Right lobe of liver (tissue), 6 donors: Measurements from ENCODE around the gene FOSL2. TPM values are rescaled to one million over a fixed set of nuclear protein-coding genes. Genes with fewer than 3 reads are reported as not detected.

ENCODE experiments used
- ATAC-seq, 4 donors: fragments of 200-7000 bp; cut with Tn5 transposase; one replicate each; pipeline ENCODE4 v1.9.1; 2020; ENCODE audit warnings: mild to moderate bottlenecking in 4 of 4, moderate library complexity in 4 of 4
- DNase-seq, 3 donors: peaks; one replicate each; pipeline ENCODE4 v3.0.0-alpha.2; 2020
- H3K27ac ChIP-seq, 3 donors: fragments of 200-600 bp; one replicate each; pipeline ENCODE4 v1.8.0; 2022
- H3K27me3 ChIP-seq, 2 donors: fragments of 200-600 bp; one replicate each; pipeline ENCODE4 v1.8.0; 2022
- H3K36me3 ChIP-seq, 4 donors: fragments of 200-600 bp; sonication (generic) in 1 of 4; one replicate each; pipeline versions ENCODE4 v1.5.1 to v1.8.0; 2017 to 2022; ENCODE audit warnings: control low read depth in 1 of 4
- H3K4me1 ChIP-seq, 4 donors: fragments of 200-600 bp; sonication (generic) in 1 of 4; one replicate each; pipeline versions ENCODE4 v1.5.1 to v1.8.0; 2017 to 2022; ENCODE audit warnings: control low read depth in 1 of 4
- H3K4me3 ChIP-seq, 3 donors: fragments of 200-600 bp; one replicate each; pipeline ENCODE4 v1.8.0; 2022
- H3K9me3 ChIP-seq, 4 donors: fragments of 200-600 bp; sonication (generic) in 1 of 4; one replicate each; pipeline versions ENCODE4 v1.5.1 to v1.8.0; 2017 to 2022; ENCODE audit warnings: control low read depth in 1 of 4
- POLR2A ChIP-seq: fragments of 450-650 bp; IDR thresholded peaks from one replicate; pipeline ENCODE4 v1.6.1; 2017; ENCODE audit warnings: antibody characterized with exemption, mild to moderate bottlenecking
- WGBS: methylation state at CpG from one replicate; pipeline ENCODE4 v1.1.6; 2018; ENCODE audit warnings: low coverage, low lambda C conversion rate; ENCODE audit not compliant: insufficient coverage; ENCODE audit errors: missing lambda C conversion rate; 5-methylcytosine and 5-hydroxymethylcytosine counted together
- intact Hi-C, 2 donors: fragments of 100-400 bp; cut with DNase I; formaldehyde crosslinking; loops; one replicate each; pipeline versions ENCODE4 v1.11.2 to v1.14.1; 2022
- total RNA-seq, 6 experiments: library from RNA; depleted of rRNA in 2 of 6; stranded (reverse); fragments of >200 nt in 2 of 6; fragmentation: NEBNext Ultra II Directional in 3 of 6; extraction: Animal tissue kit (Norgen Biotek cat#: 25700) in 3 of 6; gene quantifications; one replicate each; pipeline versions ENCODE4 v1.1.0 to v1.2.4, GENCODE V29; 2016 to 2023
- TF ChIP-seq, protein P1 (sequence below), 4 donors: fragments of 200-600 bp in 3 of 4; fragments of 450-650 bp in 1 of 4; IDR thresholded peaks; one replicate each; pipeline versions ENCODE4 v1.5.1 to v1.8.0; 2016 to 2022; ENCODE audit warnings: antibody characterized with exemption in 4 of 4, mild to moderate bottlenecking in 2 of 4
- donor health status: DM: no; HTN: yes; CAD: no.
- donor health status: DM: no; HTN: no; CAD: no.
- donor health status: DM: no; HTN: no; CAD: no.
- donor health status: DM: no; HTN: yes; CAD: no.
- donor health status: DM: no; HTN: yes; CAD: no.

Gene FOSL2
- total RNA-seq, 6 experiments from 2014 or later, result 8.1 to 70.7 (median 14.9) TPM

DNA sequence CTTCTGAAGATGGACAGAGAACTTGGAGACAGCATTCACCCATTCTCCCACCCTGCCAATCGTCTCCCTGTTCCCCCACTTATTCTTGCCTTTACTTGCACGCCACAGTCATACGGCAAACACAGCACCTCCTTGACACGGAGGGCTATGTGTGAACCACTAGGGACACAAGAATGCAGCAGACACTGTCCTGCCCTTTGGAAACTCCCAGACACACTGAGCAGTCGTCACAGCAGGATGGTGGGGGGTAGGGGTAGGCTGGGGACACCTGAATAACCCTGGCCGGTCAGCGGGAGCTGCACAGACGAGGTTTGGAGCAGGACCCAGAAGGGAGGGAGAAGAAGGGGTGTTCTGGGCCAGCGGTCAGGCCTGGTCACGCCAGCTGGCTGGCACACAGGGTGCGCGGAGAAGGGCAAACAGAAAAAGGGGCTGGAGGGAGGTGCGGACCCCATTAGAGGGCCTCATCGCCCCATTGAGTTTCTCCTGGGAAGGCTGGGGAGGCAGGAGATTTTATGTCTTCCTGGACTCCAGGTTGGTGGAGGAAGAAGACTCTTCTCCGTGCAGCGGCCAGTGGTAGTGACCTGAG is 40.0 kb upstream of the FOSL2 start:
- ATAC-seq, result no peak
- peaks cover 0 to 21% (median 10%) of the 10 kb centered on the region in 4 donors for H3K4me1 ChIP-seq
- intact Hi-C loops, result no loop called here

DNA sequence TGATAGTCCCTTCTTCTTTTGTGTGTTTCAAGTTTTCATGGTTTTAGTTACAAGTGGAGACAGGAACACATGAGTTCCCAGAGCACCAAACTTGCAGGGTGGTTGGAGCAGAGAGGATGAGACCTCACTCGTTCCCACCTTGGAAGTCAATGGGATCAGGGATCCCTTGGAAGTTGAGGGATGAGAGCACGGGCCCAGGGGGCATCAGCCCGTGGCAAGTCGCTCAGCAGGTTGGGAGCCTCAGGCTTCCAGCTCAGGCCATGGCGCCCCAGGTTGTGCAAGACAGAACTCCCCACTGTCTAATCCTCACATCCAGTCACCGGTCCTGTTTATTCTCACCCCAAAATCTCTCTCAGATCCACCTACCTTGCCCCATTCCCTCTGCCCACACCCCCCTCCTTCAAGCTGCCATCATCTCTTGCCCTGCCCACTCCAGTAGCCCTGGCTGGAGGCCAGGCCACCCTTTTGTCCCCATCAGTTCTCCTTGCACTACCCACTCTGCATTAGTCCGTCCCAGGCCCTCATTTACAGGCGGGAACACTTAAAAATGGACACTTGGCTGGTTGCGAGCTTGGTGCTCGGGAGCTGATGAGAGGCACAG is 37.6 kb upstream of the FOSL2 start:
- peaks cover 0 to 21% (median 10%) of the 10 kb centered on the region in 4 donors for H3K4me1 ChIP-seq
- WGBS, result no CpG with 5 or more reads among the region's 10 CpGs
- TF ChIP-seq, protein P1, sequence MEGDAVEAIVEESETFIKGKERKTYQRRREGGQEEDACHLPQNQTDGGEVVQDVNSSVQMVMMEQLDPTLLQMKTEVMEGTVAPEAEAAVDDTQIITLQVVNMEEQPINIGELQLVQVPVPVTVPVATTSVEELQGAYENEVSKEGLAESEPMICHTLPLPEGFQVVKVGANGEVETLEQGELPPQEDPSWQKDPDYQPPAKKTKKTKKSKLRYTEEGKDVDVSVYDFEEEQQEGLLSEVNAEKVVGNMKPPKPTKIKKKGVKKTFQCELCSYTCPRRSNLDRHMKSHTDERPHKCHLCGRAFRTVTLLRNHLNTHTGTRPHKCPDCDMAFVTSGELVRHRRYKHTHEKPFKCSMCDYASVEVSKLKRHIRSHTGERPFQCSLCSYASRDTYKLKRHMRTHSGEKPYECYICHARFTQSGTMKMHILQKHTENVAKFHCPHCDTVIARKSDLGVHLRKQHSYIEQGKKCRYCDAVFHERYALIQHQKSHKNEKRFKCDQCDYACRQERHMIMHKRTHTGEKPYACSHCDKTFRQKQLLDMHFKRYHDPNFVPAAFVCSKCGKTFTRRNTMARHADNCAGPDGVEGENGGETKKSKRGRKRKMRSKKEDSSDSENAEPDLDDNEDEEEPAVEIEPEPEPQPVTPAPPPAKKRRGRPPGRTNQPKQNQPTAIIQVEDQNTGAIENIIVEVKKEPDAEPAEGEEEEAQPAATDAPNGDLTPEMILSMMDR (IDR thresholded peaks at IDR 0.05), result no peak
- TF ChIP-seq POLR2A, result no peak
- ATAC-seq, result no peak
- peak overlapping the region in 1 of 3 donors; percentile 39 for H3K27ac ChIP-seq
- H3K36me3 ChIP-seq, result no peaks in the 10 kb centered on the region
- intact Hi-C loops, result no loop called here
- H3K9me3 ChIP-seq, result no peaks in the 10 kb centered on the region
- no peak overlapping the region for H3K4me3 ChIP-seq
- DNase-seq, result no peak
- H3K27me3 ChIP-seq, result no peaks in the 10 kb centered on the region

More for the DNA sequence above, 40.0 kb upstream of the FOSL2 start:
- no peaks in the 10 kb centered on the region for H3K36me3 ChIP-seq
- no peaks in the 10 kb centered on the region for H3K9me3 ChIP-seq
- no peaks in the 10 kb centered on the region for H3K27me3 ChIP-seq
- 88% methylated on average over 6 of the region's 16 CpGs for WGBS
- no peak for DNase-seq
- no peak overlapping the region for H3K4me3 ChIP-seq
- TF ChIP-seq, protein P1 (IDR thresholded peaks at IDR 0.05), result no peak
- TF ChIP-seq POLR2A, result no peak
- H3K27ac ChIP-seq, result no peak overlapping the region

DNA sequence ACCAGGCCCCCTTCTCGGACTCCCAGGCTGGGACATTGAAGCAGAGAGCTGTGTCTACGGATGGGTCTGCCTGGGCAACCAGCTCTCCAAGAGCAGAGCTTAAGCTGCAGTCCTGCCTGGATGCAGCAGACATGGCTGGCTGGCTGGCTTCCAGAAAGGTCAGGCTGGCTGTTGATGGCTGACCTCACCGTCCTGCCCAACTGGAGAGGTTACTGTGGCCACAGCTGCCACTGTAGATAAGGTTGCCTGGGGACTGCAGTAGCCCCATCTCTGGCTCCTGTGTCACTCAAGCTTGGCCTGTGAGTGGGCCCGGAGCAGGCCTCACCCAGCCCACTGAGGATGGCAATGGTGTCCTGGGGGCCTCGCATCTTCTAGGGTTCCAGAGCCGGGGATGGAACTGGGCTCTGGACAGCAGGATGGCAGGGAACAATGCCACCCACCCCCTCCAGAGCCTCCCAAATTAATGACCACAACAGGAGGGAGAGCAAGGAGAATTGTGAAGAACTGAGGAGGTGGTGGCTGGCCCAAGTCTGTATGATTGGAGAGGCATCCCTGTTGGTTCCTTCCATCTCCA is 37.0 kb upstream of the FOSL2 start:
- ATAC-seq (peak; percentile 80 to 88 (median 86)), DNase-seq (peak; percentile 93 to 94 (median 93))

DNA sequence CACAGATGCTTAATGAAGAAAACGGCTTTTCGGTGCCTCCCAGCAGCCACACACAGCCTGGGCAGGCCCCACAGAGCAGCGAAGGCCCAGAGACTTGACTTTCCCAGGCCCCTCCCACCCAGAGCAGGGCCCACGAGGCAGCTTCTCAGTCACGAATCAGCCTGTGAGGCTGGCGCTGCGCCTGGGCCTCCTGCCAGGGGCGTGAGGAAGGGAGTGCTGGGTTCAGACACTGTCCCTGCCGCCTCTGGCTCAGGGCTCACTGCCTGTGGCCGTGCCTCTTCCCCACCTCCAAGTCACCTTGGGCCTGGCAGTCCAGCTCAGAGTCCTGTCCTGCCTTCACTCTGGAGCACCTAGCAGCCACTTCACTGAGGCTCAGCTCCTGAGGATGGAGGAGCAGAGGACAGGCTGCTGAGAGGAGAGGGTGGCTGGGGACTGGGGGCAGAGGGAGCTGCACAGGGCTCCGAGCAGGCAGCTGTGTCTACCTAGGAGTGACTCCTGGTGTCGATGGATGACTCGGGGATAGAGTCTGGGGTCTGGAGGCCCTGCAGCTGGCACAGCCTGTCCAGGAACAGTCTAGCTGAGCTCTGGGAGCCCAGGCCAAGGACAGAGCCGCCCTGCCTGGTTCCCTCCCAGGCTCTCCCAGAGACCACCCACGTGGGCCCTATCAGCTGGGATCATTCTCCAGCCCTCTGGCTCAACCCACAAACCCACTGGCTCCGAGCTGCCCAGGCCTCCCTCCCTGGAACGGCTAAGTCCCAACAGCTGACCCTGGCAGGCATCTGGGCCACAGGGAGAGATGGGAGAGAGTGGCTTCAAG is 36.4 kb upstream of the FOSL2 start:
- Histone ChIP-seq H3K4me3 (no peak overlapping the region), H3K27ac (peak overlapping the region; percentile 15 to 53 (median 39)), H3K4me1 (peaks cover 0 to 21% (median 10%) of the 10 kb centered on the region in 4 donors), H3K27me3 (no peaks in the 10 kb centered on the region), H3K36me3 (no peaks in the 10 kb centered on the region), H3K9me3 (no peaks in the 10 kb centered on the region)
- no CpG with 5 or more reads among the region's 17 CpGs for WGBS
- ATAC-seq (peak; percentile 86), DNase-seq (peak; percentile 91 to 94 (median 93))
- intact Hi-C loops, result no loop called here
- TF ChIP-seq, protein P1 (IDR thresholded peaks at IDR 0.05), result no peak
- TF ChIP-seq POLR2A, result no peak

More for the DNA sequence above, 37.0 kb upstream of the FOSL2 start:
- Histone ChIP-seq H3K27ac (peak overlapping the region in 2 of 3 donors; percentile 39 to 53), H3K4me1 (peaks cover 0 to 21% (median 10%) of the 10 kb centered on the region in 4 donors), H3K36me3 (no peaks in the 10 kb centered on the region), H3K9me3 (no peaks in the 10 kb centered on the region), H3K27me3 (no peaks in the 10 kb centered on the region), H3K4me3 (no peak overlapping the region)
- intact Hi-C loops, result no loop called here
- TF ChIP-seq, protein P1 (IDR thresholded peaks at IDR 0.05), result no peak
- no peak for TF ChIP-seq POLR2A
- 14% methylated on average over 1 of the region's 6 CpGs for WGBS
